Right ventricle myocardium superior (tissue), 1 donor: Measurements from ENCODE around the gene LRBA. TPM values are rescaled to one million over a fixed set of nuclear protein-coding genes. Genes with fewer than 3 reads are reported as not detected.
"Not testable (repeated sequence)": the region's sequence is repeated elsewhere in the genome, so short reads cannot be mapped to it uniquely, and the experiment has no call there.

ENCODE experiments used
- ATAC-seq: fragments of 200-7000 bp; cut with Tn5 transposase; one replicate; pipeline ENCODE4 v1.9.1; 2020; ENCODE audit warnings: mild to moderate bottlenecking; ENCODE audit not compliant: poor library complexity
- DNase-seq: peaks from one replicate; pipeline ENCODE4 v3.0.0-alpha.2; 2020
- intact Hi-C: fragments of 100-400 bp; cut with DNase I; formaldehyde crosslinking; loops from one replicate; pipeline ENCODE4 v1.11.2; 2022
- total RNA-seq: library from RNA; stranded (reverse); fragmentation: NEBNext Ultra II Directional; extraction: Animal tissue kit (Norgen Biotek cat#: 25700); gene quantifications from one replicate; pipeline ENCODE4 v1.2.1, GENCODE V29; 2021
- donor health status: DM: no; HTN: yes; CAD: no; lungs with severe emphysema.

LRBA gene
- total RNA-seq, 1 donor from 2014 or later = 17.9 TPM

- DNase-seq = no peak
- ATAC-seq = no peak
- intact Hi-C loops = no loop called here
Measured at GRCh38 chr4:150534818-150535217, 480.3 kb downstream of the LRBA start.

GRCh38 chr4:150533673-150534072, 481.4 kb downstream of the LRBA start:
- intact Hi-C loops = no loop called here
- ATAC-seq = no peak
- DNase-seq = no peak

GRCh38 chr4:150525321-150525868, 489.7 kb downstream of the LRBA start:
- intact Hi-C loops = no loop called here
- no peak for DNase-seq
- ATAC-seq = no peak

- intact Hi-C loops = no loop called here
- ATAC-seq = no peak
- no peak for DNase-seq
Measured at GRCh38 chr4:150518559-150518958, 496.5 kb downstream of the LRBA start.

GRCh38 chr4:150515135-150515534, 499.9 kb downstream of the LRBA start:
- intact Hi-C loops = no loop called here
- ATAC-seq = no peak
- no peak for DNase-seq

- ATAC-seq (no peak), DNase-seq (no peak)
- intact Hi-C loops = no loop called here
Measured at GRCh38 chr4:150514709-150515108, 500.4 kb downstream of the LRBA start.

GRCh38 chr4:150510176-150510865, 504.8 kb downstream of the LRBA start:
- ATAC-seq = peak; percentile 52
- intact Hi-C loops = no loop called here
- no peak for DNase-seq

- intact Hi-C loops, ATAC-seq, DNase-seq: not testable (repeated sequence)
Measured at GRCh38 chr4:150507656-150508055, 507.4 kb downstream of the LRBA start.

- intact Hi-C loops = no loop called here
- no peak for ATAC-seq
- no peak for DNase-seq
Measured at GRCh38 chr4:150501983-150502382, 513.1 kb downstream of the LRBA start.

- DNase-seq = no peak
- intact Hi-C loops = no loop called here
- no peak for ATAC-seq
Measured at GRCh38 chr4:150501009-150501727, 513.9 kb downstream of the LRBA start.

GRCh38 chr4:150497612-150498011, 517.5 kb downstream of the LRBA start:
- ATAC-seq (no peak), DNase-seq (no peak)
- intact Hi-C loops = no loop called here

- ATAC-seq (no peak), DNase-seq (no peak)
- intact Hi-C loops = no loop called here
Measured at GRCh38 chr4:150495550-150495949, 519.5 kb downstream of the LRBA start.

- intact Hi-C loops = no loop called here
- no peak for DNase-seq
- ATAC-seq = no peak
Measured at GRCh38 chr4:150493851-150494250, 521.2 kb downstream of the LRBA start.

- DNase-seq (no peak), ATAC-seq (no peak)
- intact Hi-C loops = no loop called here
Measured at GRCh38 chr4:150491132-150492049, 523.7 kb downstream of the LRBA start.

- intact Hi-C loops = no loop called here
- DNase-seq = no peak
- no peak for ATAC-seq
Measured at GRCh38 chr4:150482581-150482980, 532.5 kb downstream of the LRBA start.

GRCh38 chr4:150479657-150480056, 535.4 kb downstream of the LRBA start:
- DNase-seq = no peak
- intact Hi-C loops = no loop called here
- ATAC-seq = no peak

GRCh38 chr4:150477869-150478268, 537.2 kb downstream of the LRBA start:
- no peak for DNase-seq
- intact Hi-C loops = no loop called here
- no peak for ATAC-seq

- intact Hi-C loops = no loop called here
- DNase-seq (no peak), ATAC-seq (no peak)
Measured at GRCh38 chr4:150476776-150477175, 538.3 kb downstream of the LRBA start.

- ATAC-seq = no peak
- no peak for DNase-seq
- intact Hi-C loops = no loop called here
Measured at GRCh38 chr4:150475763-150476162, 539.3 kb downstream of the LRBA start.
